Activated naive CD4-positive, alpha-beta T cell treated with anti-CD3 and anti-CD28 coated beads, Interleukin-2, amount 50 U/mL, for 16 hours (primary cell): ENCODE measurements around the gene GLB1L2.
"Not testable (repeated sequence)": the region's sequence is repeated elsewhere in the genome, so short reads cannot be mapped to it uniquely, and the experiment has no call there.

Source experiments
- DNase-seq: peaks from one replicate; pipeline ENCODE4 v3.0.0-alpha.2; 2020

GLB1L2 gene, protein sequence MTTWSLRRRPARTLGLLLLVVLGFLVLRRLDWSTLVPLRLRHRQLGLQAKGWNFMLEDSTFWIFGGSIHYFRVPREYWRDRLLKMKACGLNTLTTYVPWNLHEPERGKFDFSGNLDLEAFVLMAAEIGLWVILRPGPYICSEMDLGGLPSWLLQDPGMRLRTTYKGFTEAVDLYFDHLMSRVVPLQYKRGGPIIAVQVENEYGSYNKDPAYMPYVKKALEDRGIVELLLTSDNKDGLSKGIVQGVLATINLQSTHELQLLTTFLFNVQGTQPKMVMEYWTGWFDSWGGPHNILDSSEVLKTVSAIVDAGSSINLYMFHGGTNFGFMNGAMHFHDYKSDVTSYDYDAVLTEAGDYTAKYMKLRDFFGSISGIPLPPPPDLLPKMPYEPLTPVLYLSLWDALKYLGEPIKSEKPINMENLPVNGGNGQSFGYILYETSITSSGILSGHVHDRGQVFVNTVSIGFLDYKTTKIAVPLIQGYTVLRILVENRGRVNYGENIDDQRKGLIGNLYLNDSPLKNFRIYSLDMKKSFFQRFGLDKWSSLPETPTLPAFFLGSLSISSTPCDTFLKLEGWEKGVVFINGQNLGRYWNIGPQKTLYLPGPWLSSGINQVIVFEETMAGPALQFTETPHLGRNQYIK

DNA sequence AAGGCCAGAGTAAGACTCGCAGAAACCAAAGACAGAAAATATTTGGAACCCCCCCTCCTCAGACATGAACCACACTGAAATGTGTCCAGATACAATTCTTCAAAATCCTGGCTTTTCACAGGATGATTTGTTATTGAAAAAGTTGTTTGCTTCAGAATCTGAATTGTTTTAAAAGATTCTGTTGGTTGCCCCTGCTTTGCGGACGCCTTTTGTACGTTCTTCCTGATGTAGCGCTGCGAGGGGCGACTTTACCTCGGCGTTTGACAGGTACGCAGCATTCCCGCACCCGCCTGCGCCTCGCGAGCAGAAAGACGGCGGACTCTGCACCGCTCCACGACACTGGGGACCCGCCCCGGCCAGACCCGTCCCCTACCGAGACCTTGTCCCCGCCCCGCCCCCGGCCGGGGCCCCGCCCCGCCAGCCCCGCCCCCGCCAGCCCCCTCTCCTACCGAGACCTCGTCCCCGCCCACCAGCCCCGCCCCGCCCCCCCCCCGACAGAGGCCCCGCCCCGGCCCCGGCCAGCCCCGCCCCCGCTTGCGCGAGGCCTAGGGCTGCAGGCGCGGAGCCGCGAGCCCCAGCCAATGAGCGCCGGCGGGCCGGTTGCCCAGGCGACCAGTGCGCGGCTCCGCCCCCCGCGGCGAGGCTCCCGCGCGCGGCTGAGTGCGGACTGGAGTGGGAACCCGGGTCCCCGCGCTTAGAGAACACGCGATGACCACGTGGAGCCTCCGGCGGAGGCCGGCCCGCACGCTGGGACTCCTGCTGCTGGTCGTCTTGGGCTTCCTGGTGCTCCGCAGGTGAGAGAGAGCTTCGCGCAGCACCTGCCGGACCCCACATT, at the start of gene GLB1L2:
GLB1L2 (plus strand) TSS at position 635 of the 835 bp plus-strand sequence; CDS start at position 709, 74 bp downstream.
- DNase-seq: peak; percentile 80

- DNase-seq: no peak
These were observed 49.4 kb upstream of the GLB1L2 start for GRCh38 chr11:134282121-134283045.

DNA sequence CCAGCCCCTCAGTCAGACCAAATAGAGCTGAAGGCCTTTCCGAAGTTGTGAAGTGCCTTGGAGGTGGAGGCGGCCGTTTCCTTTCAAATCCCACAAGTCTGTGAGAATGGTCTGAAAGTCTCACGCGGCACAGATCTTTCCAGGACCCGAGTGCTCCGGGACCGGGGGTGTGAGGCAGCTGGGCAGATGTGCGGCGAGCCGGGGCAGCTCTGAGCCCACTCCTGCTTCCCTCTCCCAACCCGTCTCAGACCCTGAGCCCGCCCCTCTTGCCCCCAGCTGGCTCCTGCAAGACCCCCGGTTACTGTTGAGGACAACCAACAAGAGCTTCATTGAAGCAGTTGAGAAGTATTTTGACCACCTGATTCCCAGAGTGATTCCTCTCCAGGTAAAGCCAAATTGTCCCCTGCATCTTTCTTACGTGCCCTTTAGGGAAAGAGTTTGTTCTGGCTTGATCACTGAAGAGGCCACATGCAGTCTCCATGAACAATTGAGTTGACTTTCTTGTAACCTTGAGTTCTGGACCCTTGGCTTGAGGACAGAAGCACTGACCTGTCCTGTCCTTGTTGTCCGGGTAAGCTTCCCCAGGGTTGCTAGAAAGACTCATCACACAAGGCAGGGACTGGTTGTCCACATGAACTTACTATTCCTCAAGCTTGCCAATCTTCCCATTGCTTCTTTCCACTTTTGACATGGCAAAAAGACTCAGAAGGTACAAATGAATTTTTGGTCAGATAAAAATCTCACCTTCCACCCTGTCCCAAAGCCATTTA, 48.1 kb upstream of the GLB1L2 start:
- DNase-seq: no peak

- not testable (repeated sequence) for DNase-seq
These were observed 47.4 kb upstream of the GLB1L2 start for GRCh38 chr11:134284349-134284748.

DNA sequence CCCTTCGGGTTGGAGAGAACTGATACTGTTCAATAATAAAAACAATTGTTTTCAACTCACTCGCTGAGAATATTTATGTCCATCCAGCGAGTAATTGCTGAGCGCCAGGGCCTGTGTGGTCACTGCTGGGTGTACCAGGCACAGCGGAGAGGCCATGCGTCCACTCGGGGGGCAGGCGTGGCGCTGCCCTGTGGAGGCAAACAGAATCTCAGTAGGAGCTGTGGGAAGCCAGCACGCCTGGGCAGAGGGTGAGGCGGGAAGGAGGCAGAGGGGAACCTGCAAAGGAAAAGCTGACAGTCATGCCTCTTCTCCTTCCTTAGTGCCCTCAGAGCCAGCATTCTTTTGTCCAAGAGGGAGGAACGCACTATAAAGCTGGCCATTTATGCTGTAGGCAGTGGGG, 44.2 kb upstream of the GLB1L2 start:
- DNase-seq: no peak

DNA sequence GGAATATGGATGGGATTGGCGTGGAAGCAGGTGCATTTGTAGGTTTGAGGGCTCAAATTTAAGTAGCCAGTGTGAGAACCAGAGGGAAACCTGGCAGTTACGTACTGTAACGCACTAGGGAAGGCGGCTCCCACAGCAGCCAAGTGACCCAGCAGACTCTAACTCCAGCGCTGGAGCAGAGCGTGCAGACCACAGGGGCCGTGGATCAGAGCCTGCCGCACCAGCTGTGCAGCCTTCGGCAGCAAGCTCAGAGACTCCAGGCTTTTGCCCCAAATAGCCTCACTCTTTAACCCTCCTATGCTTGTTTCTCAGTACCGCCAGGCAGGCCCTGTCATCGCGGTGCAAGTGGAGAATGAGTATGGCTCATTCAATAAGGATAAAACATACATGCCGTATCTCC, 43.3 kb upstream of the GLB1L2 start:
- no peak for DNase-seq

- DNase-seq: no peak
These were observed 42.6 kb upstream of the GLB1L2 start for GRCh38 chr11:134289167-134289566.

- DNase-seq: no peak
These were observed 42.0 kb upstream of the GLB1L2 start for GRCh38 chr11:134289789-134290188.

- no peak for DNase-seq
These were observed 41.1 kb upstream of the GLB1L2 start for GRCh38 chr11:134290646-134291045.

DNA sequence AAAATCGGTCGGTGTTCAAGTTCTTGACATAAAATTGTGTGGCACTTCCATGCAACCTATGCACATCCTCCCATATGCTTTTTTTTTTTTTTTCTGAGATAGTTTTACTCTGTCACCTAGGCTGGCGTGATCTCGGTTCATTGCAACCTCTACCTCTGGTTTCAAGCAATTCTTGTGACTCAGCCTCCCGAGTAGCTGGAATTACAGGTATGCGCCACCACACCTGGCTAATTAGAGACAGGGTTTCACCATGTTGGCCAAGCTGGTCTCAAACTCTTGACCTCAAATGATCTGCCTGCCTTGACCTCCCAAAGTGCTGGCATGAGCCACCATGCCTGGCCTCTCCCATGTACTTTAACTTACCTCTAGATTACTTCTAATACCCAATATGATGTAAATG, 40.6 kb upstream of the GLB1L2 start:
- DNase-seq: no peak

DNA sequence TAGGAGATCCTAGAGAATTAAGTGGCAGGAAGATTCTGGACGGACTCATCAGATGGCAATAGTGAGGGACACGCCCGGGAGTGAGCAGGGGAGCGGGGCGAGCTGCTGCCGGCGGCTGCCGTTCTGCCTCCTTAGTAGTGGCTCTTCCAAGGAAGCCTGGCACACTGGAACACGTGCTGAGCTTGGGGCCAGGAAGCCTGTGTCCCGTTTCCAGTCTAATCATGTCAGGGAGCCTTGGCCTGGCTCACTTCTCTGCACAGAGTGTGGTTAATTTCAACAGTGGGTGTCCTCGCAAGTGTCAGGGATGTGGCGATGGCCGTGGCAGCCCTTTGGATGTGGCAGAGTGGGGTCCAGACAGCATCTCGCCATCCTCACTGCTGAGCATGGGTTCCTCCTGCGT, 39.1 kb upstream of the GLB1L2 start:
- no peak for DNase-seq

DNA sequence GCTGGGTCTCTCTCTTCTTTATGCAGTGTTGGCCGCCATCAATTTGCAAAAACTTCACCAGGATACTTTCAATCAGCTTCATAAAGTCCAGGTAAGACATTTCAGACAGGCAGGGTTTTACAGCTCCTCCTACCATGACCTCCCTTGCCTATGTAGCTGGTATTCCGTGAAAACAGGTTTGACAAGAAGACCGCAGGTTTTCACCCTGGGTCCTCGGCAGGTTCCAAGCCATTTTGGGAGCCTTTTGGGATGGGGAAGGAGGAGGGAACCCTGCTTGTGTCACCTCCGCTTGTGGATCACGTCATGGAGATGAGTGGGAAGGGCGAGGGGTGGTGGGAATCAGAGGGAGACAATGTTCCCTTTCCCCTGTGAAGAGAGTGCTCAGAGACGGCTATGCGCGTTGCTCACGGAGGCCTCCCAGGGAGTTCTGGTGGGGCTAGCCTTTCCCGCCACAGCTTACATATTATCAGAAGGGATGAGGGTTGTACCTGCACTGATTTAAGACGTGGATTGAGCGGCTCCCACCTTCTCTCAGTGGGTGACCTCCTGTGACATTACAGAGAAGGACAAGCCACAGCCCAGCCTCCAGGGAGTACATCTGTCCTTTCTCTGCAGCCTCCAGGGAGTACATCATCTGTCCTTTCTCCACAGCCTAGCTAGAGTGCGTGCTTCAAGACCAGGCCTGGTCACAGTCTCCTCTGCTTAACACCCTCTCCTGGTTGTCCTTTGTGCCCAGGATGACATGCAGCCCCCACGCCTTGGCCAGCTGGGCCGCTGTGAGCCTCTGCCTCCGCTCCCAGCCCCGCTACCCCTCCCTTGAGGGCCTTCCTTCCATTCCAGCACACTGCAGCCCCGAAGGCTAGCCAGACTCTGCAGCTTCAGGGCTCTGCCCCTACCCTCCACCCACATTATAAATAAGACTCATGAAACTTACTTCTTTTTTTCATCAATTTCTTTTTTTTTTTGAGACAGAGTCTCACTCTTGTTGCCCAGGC, 38.4 kb upstream of the GLB1L2 start:
- DNase-seq: no peak

DNA sequence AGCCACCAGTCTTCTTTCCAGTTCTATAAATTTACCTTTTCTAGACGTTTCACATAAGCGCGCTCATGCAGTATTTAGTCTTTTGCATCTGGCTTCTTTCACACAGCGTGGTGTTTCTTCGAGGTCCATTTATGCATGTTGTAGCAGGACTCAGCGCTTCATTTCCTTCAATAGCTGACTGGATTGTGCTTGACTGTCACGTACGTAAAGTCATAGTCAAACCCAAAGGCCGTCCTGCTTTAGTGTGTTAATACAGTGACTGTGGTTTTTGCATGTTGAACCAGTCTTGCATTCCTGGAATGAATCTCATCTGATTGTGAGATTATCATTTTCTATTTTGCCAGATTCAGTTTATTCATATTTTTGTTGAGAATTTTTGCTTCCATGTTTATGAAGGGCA, 37.1 kb upstream of the GLB1L2 start:
- no peak for DNase-seq

- no peak for DNase-seq
These were observed 19.6 kb upstream of the GLB1L2 start for GRCh38 chr11:134312223-134312622.

DNA sequence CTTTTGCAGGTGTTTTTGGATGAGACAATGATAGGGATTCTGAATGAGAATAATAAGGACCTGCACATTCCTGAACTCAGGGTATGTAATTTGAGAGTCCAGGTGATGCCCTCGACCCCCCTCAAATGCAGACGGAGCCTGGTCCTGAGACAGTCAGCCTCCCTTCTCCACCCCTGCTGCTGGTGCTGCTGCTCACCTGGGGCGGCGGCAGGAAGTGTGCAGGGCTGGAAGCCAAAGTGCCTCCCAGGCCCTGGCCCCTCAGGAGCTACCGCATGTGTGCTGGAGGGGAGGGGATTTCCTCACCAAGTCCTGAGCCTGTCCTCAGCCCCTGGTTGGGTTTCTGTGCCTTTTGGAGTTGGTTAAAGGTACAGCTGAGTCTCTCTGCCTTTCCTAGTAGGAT, 19.0 kb upstream of the GLB1L2 start:
- no peak for DNase-seq

- DNase-seq: no peak
These were observed 18.4 kb upstream of the GLB1L2 start for GRCh38 chr11:134313379-134313778.

- DNase-seq: no peak
These were observed 17.8 kb upstream of the GLB1L2 start for GRCh38 chr11:134313821-134314607.

DNA sequence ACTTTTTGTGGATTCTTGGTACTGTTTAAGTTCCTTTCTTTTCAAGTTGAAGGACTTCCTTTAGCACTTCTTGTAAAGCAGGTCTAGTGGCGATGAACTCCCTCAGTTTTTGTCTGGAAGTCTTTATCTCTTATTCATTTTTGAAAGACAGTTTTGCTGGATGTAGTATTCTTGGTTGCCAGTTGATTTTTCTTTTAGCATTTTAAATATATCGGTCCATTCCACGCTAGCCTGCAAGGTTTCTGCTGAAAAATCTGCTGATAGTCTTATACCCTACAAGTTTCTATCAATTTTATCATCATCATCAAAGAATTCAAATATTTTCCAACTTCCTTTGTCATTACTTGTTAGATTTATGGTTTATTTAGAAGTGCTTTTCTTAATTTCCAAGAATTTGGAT, 14.7 kb upstream of the GLB1L2 start:
- no peak for DNase-seq

GRCh38 chr11:134321373-134321772, 10.4 kb upstream of the GLB1L2 start:
- DNase-seq: not testable (repeated sequence)

DNA sequence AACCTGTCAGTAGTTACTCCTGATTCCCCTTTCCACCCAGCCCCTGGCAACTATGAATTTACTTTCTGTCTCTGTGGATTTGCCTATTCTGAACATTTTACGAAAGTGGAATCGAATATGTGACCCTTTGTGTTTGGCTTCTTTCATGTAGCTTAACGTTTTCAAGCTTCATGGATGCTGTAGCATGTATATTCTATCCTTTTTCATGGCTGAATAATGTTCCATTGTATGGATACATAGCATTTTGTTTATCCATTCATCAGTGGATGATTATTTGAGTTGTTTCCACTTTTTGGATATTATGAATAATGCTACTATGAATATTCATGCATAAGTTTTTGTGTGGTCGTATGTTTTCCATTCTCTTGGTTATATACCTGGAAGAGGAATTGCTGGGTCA, 9.2 kb upstream of the GLB1L2 start:
- no peak for DNase-seq
